ENCODE data around the gene DOCK4. TPM values are rescaled to one million over a fixed set of nuclear protein-coding genes. Genes with fewer than 3 reads are reported as not detected.

Gene DOCK4
- total and polyA plus RNA-seq, 2 of the 8 experiments (the other 6 are each of a cell fraction or from before 2014, with no cell fraction given) = 5.1 to 23.6 TPM

- TF ChIP-seq EZH2 (IDR thresholded peaks at IDR 0.05; ENCODE audit: low read depth, low read length, severe bottlenecking) (no peak), E2F6 (IDR thresholded peaks at IDR 0.05) (no peak), TAF1 (IDR thresholded peaks at IDR 0.05; ENCODE audit: low read depth, low read length) (no peak), KDM4A (IDR thresholded peaks at IDR 0.05; ENCODE audit: low read depth, low read length, severe bottlenecking) (no peak), SP2 (IDR thresholded peaks at IDR 0.05; ENCODE audit: low read length) (no peak), SP4 (IDR thresholded peaks at IDR 0.05; ENCODE audit: low read length) (no peak)
- Histone ChIP-seq H3K4me1 (replicated peaks in 1 of 4; ENCODE audit: control insufficient read depth in 3 of 4, insufficient read depth in 4 of 4, low read length in 3 of 4) (no peaks in the 10 kb centered on the region; a peak in 3 of 7 replicates), H4K20me1 (replicated peaks in 1 of 2; ENCODE audit: control insufficient read depth in 1 of 2, insufficient read depth in 2 of 2, low read length in 2 of 2) (no peaks in the 10 kb centered on the region), H4K91ac (replicated peaks; ENCODE audit: insufficient read length, low read length) (no peak overlapping the region), H2BK20ac (ENCODE audit: low read length) (no peak overlapping the region), H2AK5ac (ENCODE audit: low read depth, low read length) (no peak overlapping the region), H2BK12ac (ENCODE audit: low read depth, low read length) (no peak overlapping the region), H3K79me1 (ENCODE audit: low read depth, low read length) (no peaks in the 10 kb centered on the region), H3K4me3 (ENCODE audit: extremely low read depth in 1 of 4, insufficient read depth in 2 of 4, low read depth in 3 of 4, low read length in 4 of 4) (no peak overlapping the region), H3K56ac (replicated peaks; ENCODE audit: insufficient read length, low read depth, low read length) (no peak overlapping the region), H3K79me2 (ENCODE audit: control insufficient read depth in 1 of 2, insufficient read depth in 2 of 2, low read length in 2 of 2) (no peaks in the 10 kb centered on the region), H2AFZ (ENCODE audit: low read length) (no peak overlapping the region), H3K4ac (replicated peaks; ENCODE audit: insufficient read length, low read depth, low read length) (no peak overlapping the region), H3K18ac (ENCODE audit: extremely low read depth, low read length) (no peak overlapping the region), H2BK120ac (replicated peaks; ENCODE audit: low read depth, low read length) (no peak overlapping the region), H3K23ac (ENCODE audit: insufficient read length) (no peak overlapping the region), H3K4me2 (ENCODE audit: insufficient read depth in 1 of 2, low read depth in 2 of 2, low read length in 2 of 2) (no peak overlapping the region), H3K27me3 (replicated peaks in 1 of 4; ENCODE audit: control insufficient read depth in 3 of 4, extremely low read depth in 1 of 4, insufficient read depth in 3 of 4, low read length in 3 of 4) (no peaks in the 10 kb centered on the region), H2BK5ac (ENCODE audit: low read depth, low read length) (no peak overlapping the region), H4K5ac (ENCODE audit: insufficient read length, low read depth, low read length) (no peak overlapping the region), H3K36me3 (ENCODE audit: control insufficient read depth in 2 of 4, insufficient read depth in 4 of 4, low read length in 3 of 4) (peaks cover 0 to 9% (median 0%) of the 10 kb centered on the region in 4 experiments; a peak in 3 of 8 replicates), H3K9me3 (ENCODE audit: insufficient read depth in 2 of 2, low read depth in 1 of 2, low read length in 1 of 2) (0 out of 4 replicates have a peak, but pooled peaks cover 4 to 9% of the 10 kb centered on the region in 2 experiments), H3K27ac (ENCODE audit: low read depth, low read length) (no peak overlapping the region), H2BK15ac (ENCODE audit: low read length) (no peak overlapping the region), H3K9ac (replicated peaks in 1 of 4; ENCODE audit: extremely low read depth in 1 of 4, low read depth in 3 of 4, low read length in 3 of 4) (no peak overlapping the region), H3K14ac (ENCODE audit: insufficient read length) (no peak overlapping the region), H3K23me2 (ENCODE audit: low read depth, low read length) (no peaks in the 10 kb centered on the region), H4K8ac (ENCODE audit: extremely low read depth, insufficient read depth, low read length) (no peak overlapping the region)
- DNase-seq (ENCODE audit: low read depth in 1 of 2, low spot score in 2 of 2) (no peak), FAIRE-seq (no peak)
- 94% methylated on average over 4 of the region's 4 CpGs; no CpG with 5 or more reads in 1 of the 2 experiments for WGBS, 2 experiments (ENCODE audit: extremely low coverage in 1 of 2, insufficient coverage in 1 of 2, insufficient read length in 1 of 2, insufficient replicate concordance in 2 of 2, low coverage in 1 of 2, low lambda C conversion rate in 2 of 2, missing lambda C conversion rate in 1 of 2)
- ChIA-PET POLR2A (ENCODE audit: partially characterized antibody) (no interaction called here), CTCF (ENCODE audit: partially characterized antibody) (interaction anchor here (1.0 kb wide), 1 partner anchor 9 kb away, joined by 5 read pairs; no protein-coding TSS in a partner anchor)
Observed at GRCh38 chr7:111845853-111846252, 360.3 kb downstream of the DOCK4 start.

Measured in H1 (cell line).